Retina (tissue), 1 donor: Measurements from ENCODE around the gene AHRR.
"Not testable (repeated sequence)": the region's sequence is repeated elsewhere in the genome, so short reads cannot be mapped to it uniquely, and the experiment has no call there.

Experiments
- DNase-seq: peaks from one replicate; pipeline ENCODE4 v3.0.0-alpha.2; 2016

Gene AHRR

GRCh38 chr5:478369-478981 lies 157.0 kb downstream of the AHRR start:
- DNase-seq: no peak

- DNase-seq: no peak
Measured at GRCh38 chr5:478982-479535, 157.5 kb downstream of the AHRR start.

DNA sequence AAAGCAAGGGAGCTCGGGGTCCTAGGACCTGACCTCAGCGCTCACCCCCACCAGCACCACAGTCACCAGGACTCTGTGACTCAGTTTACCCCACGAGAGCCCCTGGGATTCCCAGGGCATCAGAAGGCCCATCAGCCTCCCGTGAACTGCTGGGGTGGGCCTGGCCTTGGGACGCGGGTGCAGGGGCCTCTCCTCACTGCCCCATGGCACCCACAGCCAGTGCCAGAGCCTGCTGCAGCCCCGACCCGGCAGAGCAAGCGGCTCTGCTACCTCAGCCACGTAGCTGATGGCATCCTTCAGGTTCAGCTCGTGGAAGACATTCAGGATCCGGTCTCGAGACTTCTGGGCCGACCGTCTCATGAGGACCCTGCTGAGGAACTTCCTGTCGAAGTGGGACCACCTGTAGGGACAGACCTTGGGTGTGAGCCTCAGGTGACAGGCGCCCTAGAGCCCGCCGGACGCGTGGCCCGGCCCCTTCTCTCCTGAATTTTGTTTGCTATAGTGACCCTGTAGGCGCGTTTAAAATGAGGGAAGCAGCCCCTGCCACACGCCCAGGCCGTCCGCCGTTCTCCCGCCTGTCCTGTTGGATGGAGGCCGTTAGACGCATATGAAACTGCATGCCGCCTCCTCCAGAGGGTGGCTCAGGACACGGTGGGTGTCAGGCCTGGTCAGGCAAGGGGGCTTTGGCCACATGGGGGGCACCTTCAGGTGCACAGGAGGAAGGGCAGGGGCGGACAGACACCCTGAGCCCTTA lies 158.2 kb downstream of the AHRR start:
- no peak for DNase-seq

DNA sequence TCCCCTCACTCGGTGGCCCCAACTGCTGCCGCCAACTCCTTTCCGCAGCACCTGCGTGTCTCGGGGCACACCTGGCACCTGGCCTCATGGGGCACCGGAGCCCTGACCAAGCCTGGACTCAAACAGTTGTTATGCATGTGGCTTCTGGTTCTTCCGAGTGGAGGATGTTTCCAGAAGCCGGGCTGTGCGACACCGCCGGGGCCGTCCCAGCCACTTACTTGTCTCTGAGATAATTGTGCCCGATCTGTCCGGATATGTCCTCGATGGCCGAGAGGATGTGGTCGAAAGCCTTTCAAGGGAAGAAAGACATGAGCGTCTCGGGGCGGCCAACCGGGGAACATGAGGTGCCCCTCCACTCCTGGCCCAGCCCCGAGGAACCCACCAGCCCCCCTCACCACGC lies 159.8 kb downstream of the AHRR start:
- DNase-seq: no peak

- no peak for DNase-seq
Measured at GRCh38 chr5:482021-482420, 160.5 kb downstream of the AHRR start.

GRCh38 chr5:482506-482905 lies 161.0 kb downstream of the AHRR start:
- DNase-seq: no peak

DNA sequence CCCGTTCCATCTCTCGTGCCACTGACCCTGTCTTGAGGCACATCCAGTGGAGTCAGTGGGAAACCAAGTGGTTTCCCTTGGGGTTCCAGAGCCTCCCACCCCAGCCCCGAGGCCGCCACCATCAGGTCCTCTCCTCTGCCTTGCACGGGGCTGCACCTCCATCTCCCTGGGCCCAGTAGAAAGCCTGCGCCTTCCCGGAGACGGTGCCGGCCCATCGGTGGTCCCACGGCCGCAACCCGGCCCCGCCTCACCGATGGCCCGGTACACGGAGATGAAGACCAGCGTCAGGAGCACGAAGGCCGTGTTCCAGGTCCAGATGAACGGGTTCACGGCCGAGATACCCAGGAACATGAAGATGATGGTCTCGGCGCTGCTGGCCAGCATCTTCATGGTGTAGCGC lies 161.5 kb downstream of the AHRR start:
- no peak for DNase-seq

DNA sequence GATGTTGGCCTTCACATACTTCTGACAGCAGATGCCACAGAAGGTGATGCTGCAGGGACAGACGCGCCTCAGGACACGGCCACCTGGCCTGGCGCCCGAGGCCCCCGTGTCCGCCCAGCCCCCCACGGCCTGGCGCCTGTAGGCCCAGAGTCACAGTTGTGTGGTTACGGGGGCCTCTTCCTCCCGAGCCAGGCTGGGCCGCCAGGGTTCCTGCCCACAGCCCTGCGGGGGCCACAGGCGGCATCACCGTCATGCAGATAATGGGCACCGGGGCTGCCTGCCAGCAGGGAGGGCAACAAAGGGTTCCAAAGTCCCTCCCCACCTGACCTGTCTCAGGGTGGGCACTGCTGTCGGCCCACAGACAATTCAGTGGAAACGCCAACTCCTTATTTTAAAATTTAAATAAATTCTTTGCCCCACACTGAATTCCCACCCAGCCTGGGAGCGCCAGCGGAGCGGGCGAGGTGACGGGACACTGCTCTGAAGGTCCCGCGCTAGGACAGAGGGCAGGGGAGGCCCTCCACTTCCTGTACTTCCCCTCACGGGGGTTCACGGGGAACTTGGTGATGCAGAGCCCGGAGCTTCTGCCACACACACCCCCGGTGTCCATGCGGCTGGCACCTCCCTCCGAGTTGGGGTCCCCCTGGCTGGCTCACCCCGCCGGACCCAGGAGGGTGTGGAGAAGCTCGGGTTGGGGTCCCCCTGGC lies 162.1 kb downstream of the AHRR start:
- DNase-seq: peak; percentile 4

GRCh38 chr5:484556-484955 lies 163.0 kb downstream of the AHRR start:
- DNase-seq: no peak

DNA sequence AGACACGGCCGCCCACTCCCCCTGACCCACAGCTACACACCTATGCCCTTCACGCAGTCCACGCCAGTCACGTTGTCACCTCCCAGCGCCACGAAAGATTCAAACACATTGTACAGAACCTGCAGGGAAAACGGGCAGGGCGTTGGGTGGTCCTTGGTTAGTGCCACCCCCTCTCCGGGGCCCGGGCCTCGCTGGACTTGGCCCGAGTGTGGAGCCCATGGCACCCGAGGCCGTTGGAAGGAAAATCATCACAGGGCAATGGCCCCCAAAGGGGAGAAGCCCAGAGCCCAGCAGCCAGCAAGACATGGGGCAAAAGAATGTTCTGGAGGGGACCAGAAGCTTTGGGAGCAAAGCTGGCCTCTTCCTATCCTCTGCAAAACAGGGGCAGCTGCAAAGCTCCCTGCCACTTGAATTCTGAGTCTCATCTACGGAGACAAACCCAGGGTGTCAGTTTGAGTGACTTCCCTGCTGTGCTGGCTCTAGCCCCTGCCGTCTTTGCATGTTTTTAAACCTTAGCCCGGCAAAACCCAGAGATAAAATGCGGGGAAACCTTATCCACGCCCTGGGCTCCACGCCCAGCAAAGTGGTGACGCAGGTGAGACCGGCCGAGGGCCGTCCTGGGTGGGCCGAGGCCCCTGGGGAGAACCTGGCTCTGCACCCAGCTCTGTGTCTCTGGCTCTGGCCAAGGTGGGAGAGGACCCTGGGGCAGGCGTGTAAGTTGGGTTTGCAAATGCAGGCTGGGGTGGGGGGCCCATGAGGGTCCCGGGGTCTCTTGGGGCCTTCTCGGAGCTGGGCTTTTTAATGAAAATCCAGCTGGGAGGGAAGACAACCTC lies 163.8 kb downstream of the AHRR start:
- peak; percentile 14 for DNase-seq

- DNase-seq: no peak
Measured at GRCh38 chr5:485946-486491, 164.5 kb downstream of the AHRR start.

DNA sequence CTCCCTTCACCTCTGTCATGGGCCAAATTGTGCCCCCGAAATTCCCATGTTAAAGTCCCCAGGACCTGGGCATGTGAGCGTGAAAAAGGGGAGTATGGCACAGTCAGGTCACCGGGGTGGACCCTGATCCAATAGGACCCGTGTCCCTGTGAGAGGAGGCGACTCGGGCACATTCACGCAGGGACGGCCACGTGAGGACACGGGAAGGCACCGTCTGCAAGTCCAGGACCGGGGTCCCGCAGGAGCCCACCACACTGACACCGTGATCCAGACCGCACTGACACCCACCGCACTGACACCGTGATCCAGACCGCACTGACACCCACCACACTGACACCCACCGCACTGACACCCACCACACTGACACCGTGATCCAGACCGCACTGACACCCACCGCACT lies 165.1 kb downstream of the AHRR start:
- not testable (repeated sequence) for DNase-seq
